GM18868 (cell line): ENCODE measurements around the gene TLL2.

Source experiments
- ATAC-seq: cut with Tn5 transposase; IDR thresholded peaks from one replicate; pipeline ENCODE4 v1.9.1; 2021; ENCODE audit warnings: mild to moderate bottlenecking, moderate library complexity; ENCODE audit not compliant: unreplicated experiment

TLL2 gene

DNA sequence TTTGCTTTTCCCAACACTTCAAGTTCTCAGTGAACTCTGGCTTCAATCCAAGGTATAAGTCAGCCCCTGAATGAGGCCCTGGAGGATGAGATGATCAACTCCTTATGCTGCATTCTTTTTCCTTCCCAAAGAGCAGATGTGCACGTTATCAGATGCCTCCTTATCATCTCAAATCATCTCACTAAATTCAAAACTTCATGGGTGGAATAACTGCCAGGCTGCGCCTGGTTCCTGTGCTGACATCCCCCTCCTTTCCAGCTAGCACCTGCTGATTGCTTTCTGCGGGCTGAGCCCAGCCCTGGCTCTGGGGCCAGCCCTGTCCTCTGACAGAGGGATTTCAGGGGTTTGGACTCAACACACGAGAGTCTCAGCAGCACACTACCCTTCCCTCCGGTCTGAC, 44.9 kb downstream of the TLL2 start:
- ATAC-seq, result no peak

GRCh38 chr10:96465599-96465998, 48.1 kb downstream of the TLL2 start:
- no peak for ATAC-seq

- no peak for ATAC-seq
These were observed 50.2 kb downstream of the TLL2 start for GRCh38 chr10:96463562-96463961.

DNA sequence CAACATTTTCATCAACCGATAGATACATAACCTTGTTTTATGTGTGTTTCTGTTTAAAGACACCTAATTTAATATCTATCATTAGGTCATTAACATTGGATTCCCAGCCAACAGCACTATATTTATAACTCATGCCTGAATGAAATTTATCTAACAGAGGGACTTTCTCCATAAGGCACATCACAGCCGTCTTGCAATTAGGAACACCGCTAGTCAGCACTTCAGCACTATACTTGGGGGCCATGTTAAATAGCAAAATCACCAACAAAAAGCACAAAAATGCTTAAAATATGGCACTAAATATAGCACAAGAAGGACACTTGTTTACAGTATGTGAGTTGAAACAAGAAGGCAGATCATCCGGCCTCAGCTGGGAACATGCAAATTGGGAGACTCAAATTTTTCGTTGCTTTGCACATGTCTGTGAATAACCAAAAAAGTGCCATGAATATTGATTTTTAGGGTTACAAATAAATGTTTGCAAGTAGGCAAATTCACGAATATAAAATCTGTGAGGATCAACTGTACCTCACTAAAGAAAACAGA, 51.0 kb downstream of the TLL2 start:
- no peak for ATAC-seq

- no peak for ATAC-seq
These were observed 53.4 kb downstream of the TLL2 start for GRCh38 chr10:96460316-96460715.

DNA sequence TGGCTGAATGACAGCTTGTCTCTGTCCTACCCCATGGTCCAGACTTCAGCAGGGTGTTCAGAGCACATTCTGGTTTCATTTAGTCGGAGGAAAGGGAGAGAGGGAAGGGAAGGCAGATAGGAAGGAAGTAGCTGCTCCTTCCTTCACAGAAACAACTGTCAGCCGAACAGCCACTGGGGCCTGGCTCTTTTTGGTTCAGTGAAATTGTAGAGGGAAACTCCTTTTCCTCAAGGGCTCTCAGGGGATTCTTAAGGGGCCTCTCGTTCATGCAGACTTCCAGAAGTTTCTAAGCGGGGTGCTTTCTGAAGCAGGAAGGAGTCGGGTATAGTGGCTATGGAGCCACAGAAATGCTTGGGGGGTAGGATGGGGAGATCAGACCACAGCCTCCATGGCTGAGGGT, 56.4 kb downstream of the TLL2 start:
- no peak for ATAC-seq

- ATAC-seq, result no peak
These were observed 57.4 kb downstream of the TLL2 start for GRCh38 chr10:96456296-96456840.

GRCh38 chr10:96453856-96454583, 59.7 kb downstream of the TLL2 start:
- no peak for ATAC-seq

DNA sequence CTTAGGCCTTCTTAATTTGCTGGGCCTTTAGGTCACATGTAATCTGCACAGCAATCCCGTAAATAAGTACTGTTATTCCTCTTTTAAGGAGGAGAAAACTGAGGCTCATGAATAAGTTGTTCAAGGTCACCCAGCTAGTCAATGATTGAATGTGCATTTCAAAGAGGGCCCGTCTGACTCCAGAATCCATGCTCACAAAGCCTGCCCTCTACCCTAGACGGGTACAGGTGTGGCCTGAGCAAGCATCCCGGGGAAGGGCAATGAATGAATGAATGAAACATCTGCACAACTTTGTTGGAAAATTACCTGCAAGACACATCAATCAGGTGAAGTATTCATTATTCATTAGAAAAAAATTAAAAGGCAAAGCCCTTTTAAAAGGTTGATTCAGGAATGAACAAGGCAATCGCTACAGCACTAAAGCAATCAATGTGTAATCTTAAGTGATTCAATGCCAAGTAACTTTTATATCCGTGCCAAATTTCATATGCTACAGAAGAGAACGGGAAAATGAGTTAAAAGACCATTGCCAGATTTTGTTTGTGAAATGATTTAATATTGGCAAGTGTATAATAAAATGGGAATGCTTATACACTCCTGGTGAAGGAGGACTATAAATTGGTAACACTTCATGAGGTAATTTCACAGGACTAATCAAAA, 61.1 kb downstream of the TLL2 start:
- no peak for ATAC-seq

DNA sequence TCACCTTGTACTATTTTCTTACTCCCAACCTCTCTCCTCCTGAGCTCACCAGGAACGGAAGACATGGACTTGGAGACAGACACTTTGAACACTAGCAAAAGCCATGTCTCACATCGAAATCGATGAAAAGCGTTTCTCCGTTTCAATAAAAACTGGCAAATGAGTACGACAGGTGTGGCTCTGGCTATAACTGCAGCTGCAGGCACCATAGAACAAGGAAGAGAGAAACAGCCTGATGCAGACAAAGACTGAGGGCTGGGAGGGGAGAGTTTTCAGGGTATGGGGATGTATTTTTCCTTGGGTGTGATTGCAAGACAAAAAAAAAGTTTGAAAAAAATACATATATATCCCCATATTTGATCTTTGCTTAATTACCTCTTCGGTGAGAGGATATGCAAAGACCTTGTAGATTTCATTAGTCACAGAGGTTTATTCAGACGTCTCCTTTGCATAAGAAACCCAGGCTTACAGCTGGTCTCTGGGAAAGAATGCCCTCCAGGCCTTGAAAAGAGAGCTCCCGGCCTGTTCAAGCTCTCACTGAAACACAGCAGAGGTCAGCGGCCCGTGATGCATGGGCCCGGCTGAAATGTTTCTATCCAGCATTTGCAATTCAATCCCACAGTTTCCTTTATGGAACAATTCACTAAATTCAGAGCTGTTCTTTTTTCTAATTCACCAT, 63.1 kb downstream of the TLL2 start:
- no peak for ATAC-seq

DNA sequence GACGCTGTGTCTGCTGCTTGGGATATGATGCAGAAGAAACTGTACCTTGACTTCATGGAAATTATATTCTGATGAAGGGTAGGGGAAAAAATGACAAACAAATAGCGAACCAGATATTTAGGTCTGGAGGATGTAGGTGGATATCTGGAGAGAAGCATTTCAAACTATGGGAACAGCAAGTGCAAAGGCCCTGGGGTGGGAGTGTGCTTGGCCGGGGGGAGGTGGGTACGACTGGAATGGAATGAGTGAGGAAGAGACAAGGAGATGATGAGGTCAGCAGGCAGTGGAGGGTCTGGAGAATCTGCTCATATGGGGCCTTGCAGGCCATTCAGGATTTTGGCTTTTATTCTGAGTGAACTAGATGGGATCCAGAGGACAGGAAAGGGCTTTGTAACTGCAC, 65.2 kb downstream of the TLL2 start:
- ATAC-seq, result no peak

GRCh38 chr10:96448021-96448457, 65.7 kb downstream of the TLL2 start:
- ATAC-seq, result peak; percentile 75

GRCh38 chr10:96446966-96447596, 66.6 kb downstream of the TLL2 start:
- no peak for ATAC-seq

GRCh38 chr10:96441987-96442643, 71.6 kb downstream of the TLL2 start:
- ATAC-seq, result no peak

GRCh38 chr10:96441322-96441885, 72.3 kb downstream of the TLL2 start:
- no peak for ATAC-seq

- no peak for ATAC-seq
These were observed 73.1 kb downstream of the TLL2 start for GRCh38 chr10:96440361-96441292.

GRCh38 chr10:96439725-96440124, 74.0 kb downstream of the TLL2 start:
- ATAC-seq, result no peak

GRCh38 chr10:96436035-96436434, 77.7 kb downstream of the TLL2 start:
- ATAC-seq, result no peak
